Mesenchymal stem cell (in vitro differentiated cells and primary cell): ENCODE results near the gene RBM20.

Experiments used
- DNase-seq: peaks from one replicate; pipeline ENCODE4 v3.0.0-alpha.2; 2013
- H2AFZ ChIP-seq: one replicate; pipeline ENCODE4 v1.6.1; 2013; ENCODE audit warnings: low read depth, mild to moderate bottlenecking, control low read depth, inconsistent platforms, low read length, moderate library complexity
- H2AK5ac ChIP-seq: 2 replicates; pipeline ENCODE4 v1.6.1; 2013; ENCODE audit warnings: low read length, moderate library complexity, mild to moderate bottlenecking, inconsistent platforms; ENCODE audit not compliant: severe bottlenecking
- H2BK120ac ChIP-seq: one replicate; pipeline ENCODE4 v1.6.1; 2013; ENCODE audit warnings: low read depth, mild to moderate bottlenecking, inconsistent platforms, low read length, moderate library complexity
- H2BK12ac ChIP-seq, 2 experiments: one replicate each; pipeline ENCODE4 v1.6.1; 2013; ENCODE audit warnings: inconsistent platforms in 2 of 2, low read length in 2 of 2, mild to moderate bottlenecking in 2 of 2, moderate library complexity in 2 of 2, control low read depth in 1 of 2
- H2BK15ac ChIP-seq: one replicate; pipeline ENCODE4 v1.6.1; 2013; ENCODE audit warnings: mild to moderate bottlenecking, low read depth, inconsistent platforms; ENCODE audit not compliant: poor library complexity, severe bottlenecking
- H2BK5ac ChIP-seq: 2 replicates; pipeline ENCODE4 v1.6.1; 2013; ENCODE audit warnings: low read depth, mild to moderate bottlenecking, low read length, control low read depth, inconsistent platforms; ENCODE audit not compliant: poor library complexity, severe bottlenecking
- H3K14ac ChIP-seq, 2 experiments: one replicate each; pipeline ENCODE4 v1.6.1; 2013; ENCODE audit warnings: inconsistent platforms in 2 of 2, low read length in 2 of 2, control low read depth in 1 of 2, mild to moderate bottlenecking in 1 of 2, moderate library complexity in 1 of 2
- H3K18ac ChIP-seq, 2 experiments: one replicate each; pipeline ENCODE4 v1.6.1; 2013; ENCODE audit warnings: inconsistent platforms in 2 of 2, low read length in 2 of 2, control low read depth in 1 of 2, low read depth in 1 of 2, mild to moderate bottlenecking in 1 of 2
- H3K23ac ChIP-seq, 2 experiments: one replicate each; pipeline ENCODE4 v1.6.1; 2013; ENCODE audit warnings: inconsistent platforms in 2 of 2, low read length in 2 of 2, mild to moderate bottlenecking in 2 of 2, moderate library complexity in 2 of 2, control low read depth in 1 of 2
- H3K27ac ChIP-seq: 2 replicates; pipeline ENCODE4 v1.5.1; 2013; ENCODE audit warnings: mild to moderate bottlenecking, moderate library complexity, low read length, control low read depth, inconsistent platforms; ENCODE audit not compliant: poor library complexity, severe bottlenecking
- H3K27me3 ChIP-seq, 2 experiments: 2 replicates each; pipeline versions ENCODE4 v1.6.1 to v1.7.0; 2013; ENCODE audit warnings: low read length in 2 of 2, mild to moderate bottlenecking in 2 of 2, moderate library complexity in 2 of 2, control low read depth in 1 of 2, inconsistent platforms in 1 of 2; ENCODE audit not compliant: control insufficient read depth in 1 of 2, insufficient read depth in 1 of 2
- H3K36me3 ChIP-seq, 2 experiments: 2 replicates each; pipeline versions ENCODE4 v1.6.1 to v1.7.0; 2013; ENCODE audit warnings: low read length in 2 of 2, control low read depth in 1 of 2, inconsistent platforms in 1 of 2, low read depth in 1 of 2, mild to moderate bottlenecking in 1 of 2; ENCODE audit not compliant: insufficient read depth in 2 of 2, control insufficient read depth in 1 of 2
- H3K4ac ChIP-seq, 2 experiments: one replicate each; pipeline ENCODE4 v1.6.1; 2013; ENCODE audit warnings: inconsistent platforms in 2 of 2, low read length in 2 of 2, mild to moderate bottlenecking in 2 of 2, moderate library complexity in 2 of 2, control low read depth in 1 of 2, low read depth in 1 of 2
- H3K4me1 ChIP-seq: 2 replicates; pipeline ENCODE4 v1.6.1; 2013; ENCODE audit warnings: low read depth, low read length, control low read depth; ENCODE audit not compliant: control insufficient read depth, insufficient read depth
- H3K4me2 ChIP-seq: 2 replicates; pipeline ENCODE4 v1.6.1; 2013; ENCODE audit warnings: low read length, mild to moderate bottlenecking, inconsistent platforms; ENCODE audit not compliant: poor library complexity, severe bottlenecking
- H3K4me3 ChIP-seq, 2 experiments: 2 replicates each; pipeline versions ENCODE4 v1.5.1 to v1.7.0; 2013; ENCODE audit warnings: low read length in 2 of 2, mild to moderate bottlenecking in 2 of 2, control low read depth in 1 of 2, low read depth in 1 of 2; ENCODE audit not compliant: insufficient read depth in 1 of 2
- H3K79me1 ChIP-seq: replicated peaks from 2 replicates; pipeline ENCODE4 v1.6.1; 2013; ENCODE audit warnings: mild to moderate bottlenecking, control low read depth, low read length, inconsistent platforms; ENCODE audit not compliant: poor library complexity, severe bottlenecking
- H3K9ac ChIP-seq: 2 replicates; pipeline ENCODE4 v1.7.0; 2013; ENCODE audit warnings: mild to moderate bottlenecking, low read length, moderate library complexity
- H3K9me3 ChIP-seq: 2 replicates; pipeline ENCODE4 v1.7.0; 2013; ENCODE audit warnings: mild to moderate bottlenecking, low read length; ENCODE audit not compliant: control insufficient read depth
- H4K8ac ChIP-seq: one replicate; pipeline ENCODE4 v1.6.1; 2013; ENCODE audit warnings: inconsistent platforms, mild to moderate bottlenecking, low read length, moderate library complexity
- H4K91ac ChIP-seq: one replicate; pipeline ENCODE4 v1.6.1; 2013; ENCODE audit warnings: mild to moderate bottlenecking, low read length, inconsistent platforms
- WGBS: methylation state at CpG from one replicate; pipeline ENCODE4 v1.1.7; 2013; ENCODE audit warnings: mixed read lengths; 5-methylcytosine and 5-hydroxymethylcytosine counted together

RBM20 gene

DNA sequence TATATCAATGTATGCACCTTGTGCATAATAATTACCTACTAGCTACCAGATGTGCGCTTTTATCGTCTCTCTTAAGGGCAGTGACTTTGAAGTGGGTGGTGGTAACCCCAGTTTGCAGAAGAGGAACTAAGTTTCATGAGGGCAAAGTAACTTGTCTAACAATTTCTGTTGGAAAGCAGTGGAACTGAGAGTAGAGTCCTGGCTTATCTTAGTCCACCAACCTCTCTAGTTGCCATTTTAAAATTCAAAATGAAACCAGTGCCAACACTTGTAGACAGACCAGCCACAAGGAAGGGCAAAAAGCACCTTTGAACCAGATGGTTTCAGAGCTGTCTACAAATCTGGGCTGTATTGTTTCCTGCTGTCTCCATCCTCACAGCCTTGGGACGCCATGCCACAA is 32.0 kb upstream of the RBM20 start:
- 90% methylated on average over 3 of the region's 3 CpGs for WGBS
- H3K4me3 ChIP-seq: no peak overlapping the region
- H4K8ac ChIP-seq: no peak overlapping the region
- H3K9me3 ChIP-seq: no peaks in the 10 kb centered on the region
- no peak overlapping the region for H3K23ac ChIP-seq
- no peak overlapping the region for H2BK5ac ChIP-seq
- H3K36me3 ChIP-seq: no peaks in the 10 kb centered on the region
- H3K9ac ChIP-seq: no peak overlapping the region
- no peak overlapping the region for H4K91ac ChIP-seq
- peaks cover 0 to 22% of the 10 kb centered on the region in 2 experiments for H3K27me3 ChIP-seq
- H2BK15ac ChIP-seq: no peak overlapping the region
- no peak overlapping the region for H3K14ac ChIP-seq
- H3K18ac ChIP-seq: no peak overlapping the region
- H3K4me1 ChIP-seq: no peaks in the 10 kb centered on the region
- DNase-seq: no peak
- H2BK12ac ChIP-seq: no peak overlapping the region
- no peak overlapping the region for H2AFZ ChIP-seq
- no peak overlapping the region for H2AK5ac ChIP-seq
- H3K4me2 ChIP-seq: no peak overlapping the region
- H3K79me1 ChIP-seq: no peaks in the 10 kb centered on the region
- no peak overlapping the region for H3K4ac ChIP-seq
- no peak overlapping the region for H2BK120ac ChIP-seq
- H3K27ac ChIP-seq: no peak overlapping the region

DNA sequence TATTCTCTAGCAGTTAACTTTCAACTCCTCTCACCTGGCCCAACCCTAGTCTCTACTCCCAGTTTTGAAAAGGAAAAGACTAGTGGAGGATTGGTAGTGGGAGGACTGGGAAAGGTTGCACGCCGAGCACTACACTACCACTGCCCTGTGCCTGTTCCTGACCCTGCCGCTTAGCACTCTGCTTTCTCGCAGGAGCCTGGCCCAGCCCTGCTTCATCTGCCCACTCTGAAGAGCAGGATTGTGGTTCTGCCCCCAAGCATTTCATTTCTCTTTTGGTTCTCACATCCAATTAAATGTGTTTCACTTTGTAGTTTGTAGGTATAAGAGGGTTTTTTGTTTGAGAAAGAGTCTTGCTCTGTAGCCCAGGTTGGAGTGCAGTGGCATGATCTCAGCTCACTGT is 31.5 kb upstream of the RBM20 start:
- no peaks in the 10 kb centered on the region for H3K9me3 ChIP-seq
- H4K91ac ChIP-seq: no peak overlapping the region
- H3K4me3 ChIP-seq: no peak overlapping the region
- no peak overlapping the region for H3K14ac ChIP-seq
- H3K79me1 ChIP-seq: no peaks in the 10 kb centered on the region
- WGBS: 94% methylated on average over 4 of the region's 4 CpGs
- H3K27ac ChIP-seq: no peak overlapping the region
- no peak overlapping the region for H2AFZ ChIP-seq
- H2BK5ac ChIP-seq: no peak overlapping the region
- no peak overlapping the region for H2BK12ac ChIP-seq
- no peak overlapping the region for H3K18ac ChIP-seq
- H3K23ac ChIP-seq: no peak overlapping the region
- H3K9ac ChIP-seq: no peak overlapping the region
- no peak overlapping the region for H2AK5ac ChIP-seq
- peak overlapping the region in 1 of 2 experiments; percentile 60 for H3K4ac ChIP-seq
- H3K27me3 ChIP-seq: peaks cover 0 to 22% of the 10 kb centered on the region in 2 experiments
- H3K4me2 ChIP-seq: no peak overlapping the region
- H2BK15ac ChIP-seq: no peak overlapping the region
- no peak overlapping the region for H4K8ac ChIP-seq
- H3K36me3 ChIP-seq: no peaks in the 10 kb centered on the region
- no peak overlapping the region for H2BK120ac ChIP-seq
- H3K4me1 ChIP-seq: no peaks in the 10 kb centered on the region
- no peak for DNase-seq

DNA sequence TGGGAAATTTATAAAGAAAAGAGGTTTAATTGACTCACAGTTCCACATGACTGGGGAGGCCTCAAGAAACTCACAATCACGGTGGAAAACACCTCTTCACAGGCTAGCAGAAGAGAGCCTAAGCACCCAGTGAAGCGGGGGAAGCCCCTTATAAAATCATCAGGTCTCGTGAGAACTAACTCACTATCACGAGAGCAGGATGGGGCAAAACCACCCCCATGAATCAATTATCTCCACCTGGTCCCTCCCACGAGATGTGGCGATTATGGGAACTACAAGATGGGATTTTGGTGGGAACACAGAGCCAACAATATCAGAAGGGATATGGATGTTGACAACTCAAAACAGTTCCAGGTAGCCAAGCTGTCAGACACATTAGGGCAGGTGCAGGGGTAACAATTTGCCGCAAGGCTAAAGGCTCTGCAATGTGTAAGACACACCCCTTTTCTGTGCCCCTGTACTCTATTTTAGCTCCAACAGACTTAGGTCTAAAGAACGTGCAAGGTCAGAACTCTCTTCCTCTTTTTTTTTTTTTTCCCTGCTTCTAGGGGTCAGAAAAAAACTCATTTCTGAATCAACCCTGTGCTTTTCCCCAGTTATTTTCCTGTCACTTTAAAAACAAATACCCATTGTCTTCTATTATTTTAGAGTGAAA is 30.7 kb upstream of the RBM20 start:
- Histone ChIP-seq H3K36me3 (no peaks in the 10 kb centered on the region), H3K27ac (no peak overlapping the region), H3K27me3 (peaks cover 0 to 22% of the 10 kb centered on the region in 2 experiments), H3K14ac (no peak overlapping the region), H4K91ac (no peak overlapping the region), H2AK5ac (no peak overlapping the region), H2AFZ (no peak overlapping the region), H3K4me2 (no peak overlapping the region), H3K9ac (no peak overlapping the region), H3K9me3 (no peaks in the 10 kb centered on the region), H3K18ac (no peak overlapping the region), H2BK12ac (no peak overlapping the region), H3K4ac (no peak overlapping the region), H4K8ac (no peak overlapping the region), H2BK5ac (peak overlapping the region; percentile 14), H3K4me1 (no peaks in the 10 kb centered on the region), H3K23ac (no peak overlapping the region), H3K4me3 (no peak overlapping the region), H2BK120ac (no peak overlapping the region), H3K79me1 (no peaks in the 10 kb centered on the region), H2BK15ac (no peak overlapping the region)
- no peak for DNase-seq
- 91% methylated on average over 6 of the region's 8 CpGs for WGBS

DNA sequence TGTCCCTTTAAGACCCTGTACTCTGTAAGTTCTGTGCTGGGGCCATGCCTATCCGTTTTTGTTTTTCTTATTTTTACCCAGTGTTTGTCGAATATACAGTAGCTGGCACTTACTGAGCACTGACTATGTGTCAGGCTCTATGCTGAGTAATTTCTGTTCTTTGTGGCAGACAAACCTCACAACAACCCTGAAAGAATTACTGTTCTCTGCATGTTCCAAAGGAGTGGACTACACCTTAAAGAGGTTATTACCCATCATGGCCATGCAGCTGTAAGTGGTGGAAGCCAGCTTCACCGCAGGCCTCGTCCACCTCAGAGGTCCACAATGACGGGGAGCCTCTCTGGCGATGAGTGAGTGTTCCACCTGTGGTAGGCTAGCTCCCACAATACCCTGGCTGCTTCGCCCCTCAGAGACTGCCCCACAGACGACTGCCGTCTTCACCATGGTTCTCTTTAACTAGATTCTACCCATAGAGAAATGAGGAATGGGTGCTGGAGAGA is 30.1 kb upstream of the RBM20 start:
- Histone ChIP-seq H3K4ac (no peak overlapping the region), H3K79me1 (no peaks in the 10 kb centered on the region), H4K8ac (peak overlapping the region; percentile 81), H3K4me2 (no peak overlapping the region), H2AK5ac (no peak overlapping the region), H3K23ac (no peak overlapping the region), H2BK120ac (no peak overlapping the region), H2BK5ac (no peak overlapping the region), H3K4me3 (no peak overlapping the region), H2BK15ac (no peak overlapping the region), H3K18ac (no peak overlapping the region), H2BK12ac (no peak overlapping the region), H3K27me3 (peaks cover 0 to 22% of the 10 kb centered on the region in 2 experiments), H3K9ac (no peak overlapping the region), H2AFZ (no peak overlapping the region), H4K91ac (no peak overlapping the region), H3K9me3 (no peaks in the 10 kb centered on the region), H3K4me1 (no peaks in the 10 kb centered on the region), H3K27ac (no peak overlapping the region), H3K36me3 (no peaks in the 10 kb centered on the region), H3K14ac (no peak overlapping the region)
- 84% methylated on average over 5 of the region's 9 CpGs for WGBS
- DNase-seq: no peak
